ENCODE results near the gene CTDSP2.

Gene CTDSP2

DNA sequence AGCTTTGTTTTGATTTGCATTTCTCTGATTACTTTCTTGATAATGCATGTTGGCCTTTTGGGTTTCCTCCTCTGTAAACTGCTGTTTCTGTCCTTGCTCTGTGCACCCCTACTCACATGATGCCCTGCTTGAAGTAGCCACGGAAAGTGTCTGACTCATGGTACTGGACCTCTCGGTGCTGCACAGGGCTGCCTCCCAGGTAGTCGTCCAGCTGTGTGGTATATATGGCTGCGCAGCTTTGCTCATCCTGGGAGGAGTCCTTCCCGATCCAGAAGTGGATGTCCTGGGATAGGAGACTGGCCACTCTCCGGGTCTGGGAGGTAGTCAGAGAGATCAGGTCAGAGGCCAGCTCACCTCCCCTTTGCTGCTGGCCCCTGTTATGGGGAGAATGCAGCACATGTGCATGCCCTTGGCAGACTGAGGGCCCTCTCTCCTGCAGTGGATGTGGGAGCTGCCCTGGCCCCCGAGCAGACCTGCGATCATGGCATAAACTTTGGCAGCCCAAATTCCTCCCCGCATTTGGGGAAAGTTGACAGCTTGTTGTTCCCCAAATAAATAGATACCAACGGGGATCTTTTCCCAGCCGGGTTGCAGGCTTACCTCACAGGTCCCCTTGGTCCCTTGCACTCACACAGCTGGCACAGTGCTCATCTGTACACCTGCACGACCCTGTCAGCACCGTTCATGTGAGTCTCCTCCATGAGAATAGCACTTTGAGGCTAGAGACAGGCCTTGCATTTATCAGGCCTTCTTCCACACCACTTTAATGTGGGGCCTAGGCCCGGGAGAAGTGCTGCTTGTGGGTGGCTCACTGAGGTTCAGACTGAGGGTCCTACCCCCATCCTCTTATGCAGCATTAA lies 33.2 kb downstream of the CTDSP2 start:
- no peak for DNase-seq

DNA sequence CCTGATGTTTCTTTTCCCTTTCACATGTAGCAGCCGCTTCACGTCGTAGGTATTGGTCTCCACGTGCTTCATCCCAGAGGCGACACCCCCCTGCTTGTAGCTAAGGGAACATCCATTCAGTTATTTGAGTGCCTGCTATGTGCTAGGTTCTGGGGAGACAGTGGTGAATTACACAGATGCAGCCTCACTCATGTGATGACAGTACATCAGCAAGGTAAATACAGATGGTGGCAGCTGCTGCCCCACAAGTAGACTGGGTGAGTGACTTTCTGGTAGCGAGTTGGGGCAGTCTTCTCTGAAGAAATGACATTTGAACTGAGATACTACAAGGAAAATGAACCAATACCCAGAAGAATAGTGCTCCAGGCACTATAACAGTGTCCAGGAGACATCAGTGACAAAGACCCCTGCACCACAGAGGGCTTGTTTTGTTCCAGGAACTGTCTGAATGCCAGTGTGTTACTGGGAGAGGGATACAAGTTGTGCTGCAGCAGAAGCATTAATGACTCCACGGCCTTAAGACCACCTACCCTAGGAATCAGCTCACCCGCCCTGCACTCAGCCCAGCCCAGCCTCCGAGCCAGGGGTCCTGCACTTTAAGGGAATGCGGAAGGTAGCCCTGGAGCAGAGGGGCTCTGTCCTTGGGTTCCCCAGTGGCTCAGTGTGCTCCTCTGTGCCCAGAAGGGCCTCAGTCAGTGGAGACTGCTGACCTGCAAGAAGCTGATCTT lies 35.3 kb downstream of the CTDSP2 start:
- DNase-seq = no peak

DNA sequence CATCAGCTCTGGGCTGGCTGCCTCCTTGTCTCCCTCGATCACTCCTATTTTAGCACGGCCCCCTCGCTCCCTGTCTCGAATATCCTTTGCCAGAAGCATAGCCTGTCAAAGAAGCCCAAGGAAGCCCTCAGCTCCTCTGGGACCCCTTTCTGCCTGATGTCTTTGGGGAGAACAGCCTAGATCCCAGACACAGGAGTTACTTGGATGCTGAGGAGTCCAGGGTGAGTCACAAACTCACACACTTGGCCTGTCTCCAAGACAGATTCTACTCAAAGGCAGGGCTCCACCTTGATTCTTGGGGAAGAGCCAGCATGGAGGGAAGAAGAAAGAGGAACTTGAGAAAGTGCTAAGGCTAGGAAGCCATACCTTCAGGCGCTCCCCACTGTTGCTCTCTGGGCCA lies 36.1 kb downstream of the CTDSP2 start:
- no peak for DNase-seq

DNA sequence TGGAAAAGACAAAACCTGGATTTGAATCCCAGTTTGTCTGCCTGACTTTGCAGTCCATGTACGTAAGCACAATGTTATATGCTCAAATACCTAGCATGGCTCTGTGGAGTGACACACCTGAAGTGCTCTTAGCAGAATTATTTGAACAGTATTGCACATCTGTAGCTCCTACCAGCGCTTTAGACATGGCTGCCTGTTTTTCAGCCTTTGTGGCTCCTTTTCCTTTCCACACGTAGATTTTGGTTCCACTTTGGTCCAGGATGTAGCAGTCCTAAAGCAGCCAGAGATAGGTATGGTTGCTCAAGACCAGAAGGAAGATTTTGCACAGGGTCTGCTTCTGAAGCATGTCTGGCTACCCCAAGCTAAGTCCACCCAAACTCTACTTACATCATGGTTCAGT lies 37.1 kb downstream of the CTDSP2 start:
- no peak for DNase-seq

DNA sequence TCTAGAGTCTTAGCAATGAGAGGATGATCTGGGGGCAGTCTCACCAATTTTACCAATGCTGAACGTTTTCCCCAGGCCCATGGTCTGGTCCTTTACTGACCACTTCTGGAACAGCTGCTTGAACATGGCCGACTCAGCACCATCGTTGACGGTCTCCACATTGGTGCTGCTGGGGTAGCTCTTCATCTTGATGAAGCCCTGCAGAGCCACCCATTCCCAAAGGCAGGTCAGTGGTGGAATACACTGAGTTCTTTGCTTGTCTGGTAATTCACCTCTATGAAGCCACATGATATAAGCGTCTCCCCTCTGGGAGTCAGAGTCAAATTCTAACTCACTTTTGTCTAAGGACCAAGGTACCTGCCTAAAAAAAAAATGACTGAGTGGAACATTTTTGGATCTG lies 38.2 kb downstream of the CTDSP2 start:
- DNase-seq = no peak

DNA sequence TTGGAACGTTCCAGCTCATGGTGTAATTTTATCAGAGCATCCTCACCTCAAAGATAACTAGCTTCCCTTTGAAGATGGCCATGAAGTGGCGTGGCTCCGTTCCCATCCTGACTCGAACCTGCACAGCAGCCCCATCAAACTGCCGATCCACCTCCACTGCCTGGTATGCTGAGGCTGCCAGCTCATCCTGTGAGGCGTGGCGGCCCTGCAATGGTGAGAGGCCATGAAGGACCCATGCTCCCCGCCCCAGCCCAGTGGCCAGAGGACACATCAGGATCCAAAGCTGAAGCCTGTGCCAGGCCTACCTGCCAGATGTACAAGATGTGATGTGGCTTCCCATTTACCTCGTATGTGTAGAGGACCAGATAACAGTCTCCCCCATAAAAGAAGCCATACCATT lies 39.2 kb downstream of the CTDSP2 start:
- DNase-seq = no peak

DNA sequence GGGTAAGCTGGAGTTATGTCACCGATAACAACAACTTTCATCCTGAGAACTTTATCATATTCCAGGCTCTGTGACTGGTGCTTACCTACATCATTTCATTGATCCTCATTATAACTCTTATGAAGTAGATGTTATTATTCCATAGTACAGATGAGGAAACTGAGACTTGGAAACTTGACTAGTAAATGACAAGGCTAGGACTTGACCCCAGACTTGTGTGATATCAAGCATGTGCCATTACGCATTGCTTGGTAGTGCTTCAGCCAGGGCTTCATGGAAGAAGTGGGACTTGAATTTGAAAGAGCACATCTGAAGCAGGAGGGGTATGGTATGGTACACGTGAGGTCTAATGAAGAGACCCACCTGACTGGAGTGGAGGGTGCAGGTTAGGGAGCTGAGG lies 39.9 kb downstream of the CTDSP2 start:
- no peak for DNase-seq

DNA sequence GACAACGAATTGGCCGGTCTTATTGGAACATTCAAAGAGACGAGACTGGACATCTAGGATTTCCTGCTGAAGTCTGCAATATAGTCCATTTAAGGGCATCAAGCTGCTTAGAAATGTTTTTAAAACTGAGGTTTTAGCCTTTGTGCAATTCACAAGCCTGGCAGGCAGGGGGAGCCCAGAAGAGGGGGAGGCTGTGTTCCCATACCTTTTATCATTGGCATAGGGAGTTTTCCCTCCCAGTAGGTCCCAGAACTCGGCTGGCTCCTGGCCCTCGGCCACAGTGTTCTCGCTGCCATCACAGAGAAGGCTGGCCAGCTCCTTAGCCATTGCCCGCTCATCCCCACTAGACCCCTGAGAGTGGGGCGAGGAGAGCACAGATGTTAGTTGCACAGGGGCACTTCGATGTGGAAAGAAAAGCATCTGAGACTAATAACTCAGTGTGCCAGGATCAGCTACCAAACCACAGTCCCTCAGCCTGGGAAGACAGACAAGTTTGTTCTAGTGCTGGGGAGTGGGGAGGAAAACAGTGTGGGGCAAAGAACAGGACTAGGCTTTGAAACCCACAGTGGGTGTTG lies 43.1 kb downstream of the CTDSP2 start:
- no peak for DNase-seq

DNA sequence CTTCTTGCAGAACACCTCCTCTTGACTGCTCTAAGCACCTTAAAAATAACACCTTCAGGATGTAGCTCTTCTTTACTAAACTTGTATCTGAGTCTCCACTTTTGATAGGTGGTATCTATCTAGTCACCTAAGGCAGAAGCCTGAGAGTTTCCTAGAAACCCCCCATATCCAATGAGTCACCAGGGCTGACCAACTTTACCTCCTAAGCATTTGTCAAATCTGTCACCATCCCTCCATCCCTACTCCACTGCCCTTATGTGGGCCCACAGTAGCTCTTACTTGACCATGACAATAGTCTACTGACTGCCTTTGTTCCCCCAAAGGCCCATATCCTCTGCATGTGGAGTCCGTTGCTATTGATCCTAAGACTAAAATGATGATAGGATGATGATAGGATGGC lies 43.9 kb downstream of the CTDSP2 start:
- DNase-seq = no peak

DNA sequence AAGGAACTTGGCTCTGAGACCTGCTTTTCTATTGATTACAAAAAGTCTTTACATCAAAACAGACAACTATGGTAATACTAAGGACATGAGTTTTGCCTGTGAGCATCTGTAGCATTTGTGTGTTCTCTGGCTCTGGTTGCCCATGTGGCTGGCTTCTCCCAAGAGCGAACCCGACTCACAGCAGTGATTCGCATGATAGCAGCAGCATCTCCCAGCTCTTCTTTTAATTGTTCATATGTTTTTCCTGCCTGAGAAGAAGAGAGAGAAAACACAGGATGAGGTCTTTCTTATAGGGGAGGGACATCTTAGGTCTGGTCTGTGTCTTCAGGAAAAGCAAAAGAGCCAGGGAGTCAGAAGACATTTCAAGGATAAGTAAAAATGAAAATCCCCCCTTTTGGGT lies 45.6 kb downstream of the CTDSP2 start:
- no peak for DNase-seq

DNA sequence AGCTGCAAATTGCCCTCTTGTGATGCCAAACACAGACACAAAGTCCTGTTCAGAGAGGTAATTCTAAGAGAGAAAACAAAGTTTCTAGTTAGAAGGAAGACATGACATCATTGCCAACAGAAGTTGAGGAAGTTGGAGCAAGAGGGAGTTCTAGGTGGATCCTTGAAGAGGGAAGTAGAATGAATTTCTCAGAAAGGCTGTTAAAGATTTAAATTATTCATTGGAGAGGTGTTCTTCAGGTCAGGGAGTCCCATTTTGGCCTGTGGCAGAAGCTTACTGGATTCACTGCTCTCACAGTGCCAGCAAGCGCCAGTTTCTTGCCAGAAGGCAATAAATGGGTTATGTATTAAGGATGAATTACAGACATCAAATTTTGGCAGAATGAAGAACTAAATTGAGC lies 48.6 kb downstream of the CTDSP2 start:
- DNase-seq = no peak

DNA sequence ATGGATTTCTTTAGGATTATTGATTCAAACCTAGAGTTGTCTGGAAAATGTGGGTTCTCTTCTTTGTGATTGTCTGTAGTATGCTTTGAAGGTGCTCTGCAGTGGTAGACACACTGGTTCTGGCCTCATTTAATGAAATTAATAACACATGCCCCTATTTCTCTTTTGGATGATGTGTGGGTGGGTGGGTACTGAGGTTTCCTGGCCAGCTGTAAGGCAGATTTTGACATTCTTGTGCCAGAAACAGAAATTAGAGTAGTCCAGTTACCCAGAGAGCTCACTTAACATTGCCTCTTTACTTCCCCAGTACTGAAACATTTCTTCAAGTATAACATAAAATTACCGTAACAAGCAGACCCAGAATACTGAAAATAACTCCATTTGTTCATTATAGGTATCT lies 49.5 kb downstream of the CTDSP2 start:
- DNase-seq = no peak

DNA sequence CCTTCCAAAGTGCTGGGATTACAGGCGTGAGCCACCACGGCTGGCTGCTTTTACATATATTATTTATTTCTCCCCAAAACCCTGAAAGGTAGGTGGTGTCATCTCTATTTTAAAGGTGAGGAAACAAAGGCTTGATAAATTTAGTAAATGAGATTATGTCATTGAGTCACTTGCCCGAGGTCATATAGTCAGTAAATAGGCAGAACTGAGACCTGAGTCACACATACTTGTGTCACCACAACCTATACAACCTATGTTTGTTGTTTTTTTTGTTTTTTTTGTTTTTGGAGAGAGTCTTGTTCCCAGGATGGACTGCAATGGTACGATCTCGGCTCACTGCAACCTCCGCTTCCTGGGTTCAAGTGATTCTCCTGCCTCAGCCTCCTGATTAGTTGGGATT lies 51.2 kb downstream of the CTDSP2 start:
- no peak for DNase-seq

DNA sequence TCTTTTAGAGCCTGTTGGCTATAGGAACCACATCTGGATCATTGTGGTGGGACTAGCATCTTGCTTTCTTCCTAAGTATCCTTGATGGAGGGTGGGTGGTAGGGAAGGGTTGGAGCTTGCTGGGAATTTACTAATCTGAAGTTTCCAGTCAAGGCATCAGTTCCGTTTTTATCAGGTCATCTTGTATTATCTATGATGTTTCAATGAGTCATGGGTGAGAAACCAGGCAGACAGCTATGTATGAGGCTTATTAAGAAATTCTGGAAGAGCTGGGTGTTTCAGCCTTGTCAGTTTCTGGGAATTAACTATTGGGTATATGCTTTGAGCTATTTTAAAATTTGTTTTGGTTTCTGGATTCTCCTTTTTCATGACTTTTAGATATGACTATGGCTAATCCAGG lies 52.6 kb downstream of the CTDSP2 start:
- DNase-seq = no peak

DNA sequence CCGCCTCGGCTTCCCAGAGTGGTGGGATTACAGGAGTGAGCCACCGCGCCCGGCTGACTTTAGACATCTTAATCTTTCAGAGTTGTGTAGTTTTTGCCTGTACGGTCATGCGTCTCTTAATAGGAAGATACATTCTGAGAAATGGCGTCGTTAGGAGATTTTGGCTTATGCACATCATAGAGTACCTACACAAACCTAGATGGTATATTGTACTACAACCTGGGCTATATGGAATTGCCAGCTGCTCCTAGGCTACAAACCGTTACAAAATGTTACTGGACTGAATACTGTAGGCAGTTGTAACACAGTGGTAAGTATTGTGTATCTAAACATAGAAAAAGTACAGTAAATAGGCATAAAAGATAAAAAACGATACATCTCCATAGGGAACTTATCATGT lies 62.7 kb downstream of the CTDSP2 start:
- no peak for DNase-seq

DNA sequence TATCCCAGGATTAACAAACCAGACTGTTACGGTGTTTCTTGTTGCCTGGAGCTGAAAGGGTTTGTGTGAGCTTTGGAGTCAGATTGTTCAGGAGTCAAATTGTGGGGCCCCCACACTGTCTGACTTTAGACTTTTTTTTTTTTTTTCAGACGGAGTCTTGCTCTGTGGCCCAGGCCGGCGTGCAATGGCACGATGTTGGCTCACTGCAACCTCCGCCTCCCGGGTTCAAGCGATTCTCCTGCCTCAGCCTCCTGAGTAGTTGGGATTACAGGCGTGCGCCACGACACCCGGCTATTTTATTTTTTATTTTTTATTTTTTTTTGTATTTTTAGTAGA lies 63.1 kb downstream of the CTDSP2 start:
- no peak for DNase-seq

DNA sequence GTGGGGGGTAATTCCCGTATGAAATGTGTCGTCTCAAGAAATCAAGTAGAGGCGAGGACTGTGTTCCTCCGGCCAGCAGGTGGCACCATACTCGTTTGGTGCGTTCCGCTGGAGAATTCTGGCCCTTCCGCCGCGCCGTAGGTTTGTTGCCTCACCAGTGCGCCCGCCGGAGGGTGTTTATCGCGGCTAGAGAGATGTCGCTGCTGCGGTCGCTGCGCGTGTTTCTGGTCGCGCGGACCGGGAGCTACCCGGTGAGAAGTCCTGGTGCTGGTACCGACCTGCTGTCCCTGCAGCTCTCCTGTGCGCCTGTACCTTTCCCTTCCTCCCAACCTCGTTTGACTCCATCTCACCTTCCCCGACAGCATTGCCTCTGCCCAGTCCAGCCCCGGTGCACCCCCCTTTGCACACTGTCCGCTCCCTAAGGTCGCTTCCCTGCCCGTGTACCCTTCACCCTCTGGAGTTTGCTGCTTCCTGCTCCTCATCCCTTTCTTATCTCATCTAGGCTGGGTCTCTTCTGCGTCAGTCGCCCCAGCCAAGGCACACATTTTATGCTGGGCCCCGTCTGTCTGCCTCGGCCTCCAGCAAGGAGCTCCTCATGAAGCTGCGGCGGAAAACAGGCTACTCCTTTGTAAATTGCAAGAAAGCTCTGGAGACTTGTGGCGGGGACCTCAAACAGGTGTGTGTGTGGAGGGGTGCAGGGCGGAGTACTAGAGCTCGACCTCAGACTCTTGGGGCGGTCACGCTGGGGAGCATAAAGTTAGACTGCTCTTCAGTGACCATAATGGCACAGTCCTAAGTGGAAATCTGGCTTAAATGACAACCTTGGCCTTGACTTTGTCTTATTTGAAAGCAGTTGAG lies 63.7 kb downstream of the CTDSP2 start, which contains the start of gene TSFM:
TSFM (plus strand) TSS at position 180 of the 858 bp plus-strand sequence; CDS start at position 195, 15 bp downstream.
- peak; percentile 80 for DNase-seq

DNA sequence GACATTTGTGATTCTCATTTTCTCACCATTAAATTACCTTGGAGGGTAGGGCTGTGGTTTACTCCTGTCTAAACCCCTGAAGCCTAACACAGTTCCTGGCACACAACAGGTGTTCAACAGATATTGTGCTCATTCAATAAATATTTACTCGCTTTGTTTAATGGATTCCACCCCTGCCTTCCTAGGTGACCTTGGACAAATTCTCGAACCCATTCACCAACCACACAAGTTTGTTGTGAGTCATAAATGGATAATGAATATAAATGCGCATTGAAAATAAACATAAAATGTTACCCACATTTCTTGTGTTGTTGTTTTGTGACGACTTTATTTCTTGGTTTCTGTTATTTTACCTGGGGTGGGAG lies 64.3 kb downstream of the CTDSP2 start:
- no peak for DNase-seq

DNA sequence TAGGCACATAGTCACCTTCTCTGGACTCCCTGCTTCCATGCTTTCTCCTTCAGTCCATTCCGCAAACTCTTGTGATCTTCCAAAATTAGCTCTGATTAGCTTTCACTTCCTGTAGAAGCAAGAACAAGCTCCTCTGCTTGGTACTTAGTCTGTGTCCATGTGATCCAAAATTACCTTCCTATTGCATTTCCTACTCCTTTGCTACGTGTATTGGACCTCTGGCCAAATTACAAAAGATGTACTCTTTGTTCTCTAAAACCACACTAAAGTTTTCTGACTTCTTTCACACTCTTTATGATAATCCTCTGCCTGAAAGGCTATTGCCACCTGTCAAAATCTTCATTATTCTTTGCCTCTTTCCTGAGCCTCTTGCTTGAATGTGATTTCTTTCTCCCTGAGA lies 64.7 kb downstream of the CTDSP2 start:
- DNase-seq = no peak

DNA sequence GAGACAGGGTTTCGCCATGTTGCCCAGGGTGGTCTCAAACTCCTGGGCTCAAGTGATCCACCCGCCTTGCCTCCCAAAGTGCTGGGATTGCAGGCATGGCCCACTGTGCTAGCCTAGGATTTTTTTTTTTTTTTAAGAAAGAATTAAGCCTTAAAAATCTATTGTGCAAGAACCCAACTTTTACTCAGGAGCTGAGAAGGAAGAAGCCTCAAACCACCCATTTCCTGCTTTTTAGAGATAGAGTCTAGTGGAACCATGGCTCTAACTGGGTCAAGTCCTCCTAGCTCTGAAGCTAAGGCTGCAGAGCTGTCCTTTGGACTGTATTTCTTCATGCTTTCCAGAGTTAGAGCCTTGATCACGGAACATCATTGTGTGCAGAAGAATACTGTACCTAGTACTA lies 65.3 kb downstream of the CTDSP2 start:
- no peak for DNase-seq

DNA sequence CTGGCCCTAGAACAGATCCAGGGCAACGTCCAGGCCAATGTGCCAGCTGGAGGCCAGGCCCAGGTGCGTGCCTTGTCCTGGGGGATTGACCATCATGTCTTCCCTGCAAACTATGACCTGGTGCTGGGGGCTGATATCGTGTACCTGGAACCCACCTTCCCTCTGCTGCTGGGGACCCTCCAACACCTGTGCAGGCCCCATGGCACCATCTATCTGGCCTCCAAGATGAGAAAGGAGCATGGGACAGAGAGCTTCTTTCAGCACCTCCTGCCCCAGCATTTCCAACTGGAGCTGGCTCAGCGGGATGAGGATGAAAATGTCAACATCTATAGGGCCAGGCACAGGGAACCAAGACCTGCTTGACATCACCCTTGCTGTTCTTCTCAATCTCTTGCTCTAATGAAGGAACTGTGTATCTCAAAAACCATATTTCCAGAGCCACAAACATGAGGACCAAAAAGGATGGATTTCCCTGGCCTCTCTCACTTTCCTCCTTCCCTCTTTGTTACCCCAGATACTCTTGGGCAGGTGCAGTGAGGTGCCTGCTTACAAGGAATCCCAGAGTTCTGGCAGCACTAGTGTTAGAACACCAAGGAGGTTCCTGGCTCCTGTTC lies 66.1 kb downstream of the CTDSP2 start:
- DNase-seq = no peak

DNA sequence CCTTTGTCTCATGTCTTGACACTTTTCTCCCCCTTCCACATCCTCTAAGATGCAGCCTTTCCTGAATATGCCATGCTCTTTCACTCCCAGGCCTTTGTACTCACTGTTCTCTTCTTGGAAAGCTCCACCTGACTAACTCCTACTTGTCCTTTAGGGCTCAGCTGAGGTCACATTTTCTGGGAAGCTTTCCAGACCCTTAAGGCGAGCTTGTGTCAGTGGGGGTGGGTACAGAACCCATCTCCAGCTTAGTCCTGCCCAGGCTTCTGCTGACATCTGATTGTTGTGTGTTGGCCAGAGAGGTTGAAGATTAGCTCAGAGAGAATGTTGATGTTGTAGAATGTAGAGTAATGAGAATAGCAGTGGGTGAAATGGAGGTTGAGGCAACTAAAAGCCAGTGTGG lies 66.8 kb downstream of the CTDSP2 start:
- DNase-seq = no peak

DNA sequence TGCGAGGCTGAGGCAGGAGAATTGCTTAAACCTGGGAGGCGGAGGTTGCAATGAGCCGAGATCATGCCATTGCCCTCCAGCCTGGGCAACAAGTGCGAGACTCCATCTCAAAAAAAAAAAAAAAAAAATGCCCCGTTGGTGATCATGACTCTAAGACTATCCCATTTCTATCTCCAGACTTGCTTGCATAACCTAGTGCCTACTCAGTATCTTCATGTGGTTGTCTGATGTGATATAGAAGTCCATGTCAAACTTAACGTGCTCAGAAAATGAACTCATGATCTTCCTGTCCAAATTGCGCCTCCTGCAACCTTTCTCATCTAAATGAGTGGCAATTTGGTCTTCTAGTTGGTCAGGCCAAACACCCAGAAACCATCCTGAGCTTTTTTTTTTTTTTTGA lies 68.6 kb downstream of the CTDSP2 start:
- no peak for DNase-seq

Measured in GDM1 (cell line).